Activated naive CD4-positive, alpha-beta T cell treated with anti-CD3 and anti-CD28 coated beads, Interleukin-2, amount 10 ng/mL, durations not matched to agents 7 days and 5 days (primary cell): ENCODE data around the gene FCGR3B.
"Not testable (repeated sequence)": the region's sequence is repeated elsewhere in the genome, so short reads cannot be mapped to it uniquely, and the experiment has no call there.

ENCODE experiments used
- CTCF ChIA-PET: fragments of 350-600 bp; sonication (Branson Sonifier 250); formaldehyde crosslinking; loops from one replicate; lab custom pipeline; 2021; ENCODE audit warnings: antibody characterized with exemption; lab: Charles Lee
- DNase-seq: peaks from one replicate; pipeline ENCODE4 v3.0.0-alpha.2; 2020
- H3K27ac Mint-ChIP-seq: one replicate; pipeline ENCODE4 v1.8.0; 2021; ENCODE audit warnings: mild to moderate bottlenecking, moderate library complexity, mixed read lengths
- H3K27me3 Mint-ChIP-seq: one replicate; pipeline ENCODE4 v1.8.0; 2021; ENCODE audit warnings: mild to moderate bottlenecking, mixed read lengths
- H3K36me3 Mint-ChIP-seq: one replicate; pipeline ENCODE4 v1.8.0; 2021; ENCODE audit warnings: mixed read lengths
- H3K4me1 Mint-ChIP-seq: one replicate; pipeline ENCODE4 v1.8.0; 2021; ENCODE audit warnings: mixed read lengths
- H3K4me3 Mint-ChIP-seq: one replicate; pipeline ENCODE4 v1.8.0; 2021; ENCODE audit warnings: mild to moderate bottlenecking, moderate library complexity, mixed read lengths
- H3K9me3 Mint-ChIP-seq: one replicate; pipeline ENCODE4 v1.8.0; 2021; ENCODE audit warnings: mixed read lengths

The FCGR3B gene

GRCh38 chr1:161597077-161597476 is 33.9 kb downstream of the FCGR3B start:
- H3K27me3 Mint-ChIP-seq, H3K4me3 Mint-ChIP-seq, H3K27ac Mint-ChIP-seq, DNase-seq, H3K36me3 Mint-ChIP-seq, CTCF ChIA-PET, H3K9me3 Mint-ChIP-seq, H3K4me1 Mint-ChIP-seq: not testable (repeated sequence)

- H3K36me3 Mint-ChIP-seq, CTCF ChIA-PET, H3K9me3 Mint-ChIP-seq, H3K4me1 Mint-ChIP-seq, H3K27me3 Mint-ChIP-seq, DNase-seq, H3K27ac Mint-ChIP-seq, H3K4me3 Mint-ChIP-seq: not testable (repeated sequence)
Observed at GRCh38 chr1:161595583-161595982, 35.4 kb downstream of the FCGR3B start.

GRCh38 chr1:161595173-161595572 is 35.8 kb downstream of the FCGR3B start:
- H3K36me3 Mint-ChIP-seq, H3K4me3 Mint-ChIP-seq, H3K27ac Mint-ChIP-seq, H3K9me3 Mint-ChIP-seq, H3K4me1 Mint-ChIP-seq, DNase-seq, H3K27me3 Mint-ChIP-seq, CTCF ChIA-PET: not testable (repeated sequence)

GRCh38 chr1:161594269-161594984 is 36.5 kb downstream of the FCGR3B start:
- H3K36me3 Mint-ChIP-seq, H3K4me1 Mint-ChIP-seq, H3K9me3 Mint-ChIP-seq, CTCF ChIA-PET, H3K27me3 Mint-ChIP-seq, H3K27ac Mint-ChIP-seq, H3K4me3 Mint-ChIP-seq, DNase-seq: not testable (repeated sequence)

GRCh38 chr1:161593092-161593755 is 37.8 kb downstream of the FCGR3B start:
- CTCF ChIA-PET, result not testable (repeated sequence)

GRCh38 chr1:161592586-161592985 is 38.4 kb downstream of the FCGR3B start:
- H3K4me3 Mint-ChIP-seq, H3K4me1 Mint-ChIP-seq, H3K27ac Mint-ChIP-seq, H3K9me3 Mint-ChIP-seq, H3K36me3 Mint-ChIP-seq, CTCF ChIA-PET, DNase-seq: not testable (repeated sequence)
- H3K27me3 Mint-ChIP-seq, result peaks cover 11% of the 10 kb centered on the region

More at GRCh38 chr1:161593092-161593755, 37.8 kb downstream of the FCGR3B start:
- not testable (repeated sequence) for H3K27ac Mint-ChIP-seq, H3K9me3 Mint-ChIP-seq, DNase-seq, H3K4me3 Mint-ChIP-seq, H3K36me3 Mint-ChIP-seq, H3K4me1 Mint-ChIP-seq
- peaks cover 11% of the 10 kb centered on the region for H3K27me3 Mint-ChIP-seq

- H3K9me3 Mint-ChIP-seq, H3K4me3 Mint-ChIP-seq, H3K27ac Mint-ChIP-seq, H3K36me3 Mint-ChIP-seq, CTCF ChIA-PET, H3K4me1 Mint-ChIP-seq, DNase-seq: not testable (repeated sequence)
- H3K27me3 Mint-ChIP-seq, result peaks cover 11% of the 10 kb centered on the region
Observed at GRCh38 chr1:161589920-161590319, 41.1 kb downstream of the FCGR3B start.

GRCh38 chr1:161589365-161589764 is 41.6 kb downstream of the FCGR3B start:
- H3K9me3 Mint-ChIP-seq, DNase-seq, H3K4me1 Mint-ChIP-seq, CTCF ChIA-PET, H3K4me3 Mint-ChIP-seq, H3K36me3 Mint-ChIP-seq, H3K27ac Mint-ChIP-seq: not testable (repeated sequence)
- peaks cover 11% of the 10 kb centered on the region for H3K27me3 Mint-ChIP-seq

GRCh38 chr1:161588596-161588995 is 42.4 kb downstream of the FCGR3B start:
- H3K27ac Mint-ChIP-seq, H3K36me3 Mint-ChIP-seq, H3K9me3 Mint-ChIP-seq, H3K4me3 Mint-ChIP-seq, CTCF ChIA-PET, H3K4me1 Mint-ChIP-seq, DNase-seq: not testable (repeated sequence)
- peaks cover 10% of the 10 kb centered on the region for H3K27me3 Mint-ChIP-seq

- H3K27me3 Mint-ChIP-seq, H3K36me3 Mint-ChIP-seq, DNase-seq, H3K4me1 Mint-ChIP-seq, H3K9me3 Mint-ChIP-seq, H3K4me3 Mint-ChIP-seq, CTCF ChIA-PET, H3K27ac Mint-ChIP-seq: not testable (repeated sequence)
Observed at GRCh38 chr1:161582882-161583281, 48.1 kb downstream of the FCGR3B start.

GRCh38 chr1:161580879-161581537 is 50.0 kb downstream of the FCGR3B start:
- H3K9me3 Mint-ChIP-seq, DNase-seq, H3K27ac Mint-ChIP-seq, H3K4me3 Mint-ChIP-seq, CTCF ChIA-PET, H3K27me3 Mint-ChIP-seq, H3K36me3 Mint-ChIP-seq, H3K4me1 Mint-ChIP-seq: not testable (repeated sequence)

- H3K27ac Mint-ChIP-seq, H3K4me3 Mint-ChIP-seq, CTCF ChIA-PET, H3K27me3 Mint-ChIP-seq, DNase-seq, H3K36me3 Mint-ChIP-seq, H3K9me3 Mint-ChIP-seq, H3K4me1 Mint-ChIP-seq: not testable (repeated sequence)
Observed at GRCh38 chr1:161579856-161580507, 51.0 kb downstream of the FCGR3B start.

- H3K4me3 Mint-ChIP-seq, CTCF ChIA-PET, H3K9me3 Mint-ChIP-seq, H3K36me3 Mint-ChIP-seq, H3K4me1 Mint-ChIP-seq, DNase-seq, H3K27ac Mint-ChIP-seq: not testable (repeated sequence)
- H3K27me3 Mint-ChIP-seq, result peaks cover 14% of the 10 kb centered on the region
Observed at GRCh38 chr1:161576676-161577075, 54.3 kb downstream of the FCGR3B start.
